Cardiac fibroblast (primary cell): ENCODE results near the gene TP53AIP1.

Experiments
- DNase-seq, 2 donors: peaks; one replicate each; pipeline versions ENCODE4 v3.0.0 to v3.0.0-alpha.2; 2010; ENCODE audit warnings: low read depth in 2 of 2
- H3K4me3 ChIP-seq, 2 donors: replicated peaks in 1 of 2; 1 replicate in 1 of 2; 2 replicates in 1 of 2; pipeline ENCODE4 v1.5.1; 2011; ENCODE audit warnings: low read depth in 2 of 2, low read length in 2 of 2, mild to moderate bottlenecking in 2 of 2, moderate library complexity in 1 of 2
- CTCF ChIP-seq: IDR thresholded peaks from one replicate; pipeline ENCODE4 v1.5.1; 2011; ENCODE audit warnings: low read depth, mild to moderate bottlenecking, low read length, inconsistent platforms

Gene TP53AIP1

GRCh38 chr11:128898580-128899344, 43.9 kb downstream of the TP53AIP1 start:
- no peak overlapping the region for H3K4me3 ChIP-seq
- TF ChIP-seq CTCF = no peak
- DNase-seq = peak in 1 of 2 donors; percentile 54

- no peak for TF ChIP-seq CTCF
- H3K4me3 ChIP-seq = no peak overlapping the region
- no peak for DNase-seq
Measured at GRCh38 chr11:128897826-128898225, 44.8 kb downstream of the TP53AIP1 start.

- no peak overlapping the region for H3K4me3 ChIP-seq
- no peak for TF ChIP-seq CTCF
- DNase-seq = no peak
Measured at GRCh38 chr11:128896356-128896755, 46.3 kb downstream of the TP53AIP1 start.

GRCh38 chr11:128895526-128895925, 47.1 kb downstream of the TP53AIP1 start:
- no peak for TF ChIP-seq CTCF
- no peak for DNase-seq
- H3K4me3 ChIP-seq = no peak overlapping the region

GRCh38 chr11:128894685-128895084, 48.0 kb downstream of the TP53AIP1 start:
- no peak for DNase-seq
- no peak overlapping the region for H3K4me3 ChIP-seq
- no peak for TF ChIP-seq CTCF

- no peak for DNase-seq
- TF ChIP-seq CTCF = no peak
- H3K4me3 ChIP-seq = no peak overlapping the region
Measured at GRCh38 chr11:128894286-128894681, 48.4 kb downstream of the TP53AIP1 start.
